Esophagus muscularis mucosa (tissue), 4 donors: ENCODE results near the gene PRKRIP1.
"Not testable (repeated sequence)": the region's sequence is repeated elsewhere in the genome, so short reads cannot be mapped to it uniquely, and the experiment has no call there.

Source experiments
- EP300 ChIP-seq: sonication (generic); formaldehyde crosslinking; IDR thresholded peaks from one replicate; pipeline ENCODE4 v1.6.1; 2017; ENCODE audit warnings: antibody characterized with exemption
- POLR2A ChIP-seq: fragments of 450-650 bp; IDR thresholded peaks from one replicate; pipeline ENCODE4 v1.6.1; 2017; ENCODE audit warnings: antibody characterized with exemption, moderate library complexity, mild to moderate bottlenecking, low read depth
- POLR2AphosphoS5 ChIP-seq, 2 donors: sonication (generic); formaldehyde crosslinking; IDR thresholded peaks; one replicate each; pipeline ENCODE4 v1.6.1; 2017; ENCODE audit warnings: antibody characterized with exemption in 2 of 2
- TF ChIP-seq, protein P1 (sequence below), 3 experiments: fragments of 200-600 bp in 2 of 3; fragments of 450-650 bp in 1 of 3; sonication (generic) in 2 of 3; IDR thresholded peaks; one replicate each; pipeline ENCODE4 v1.5.1; 2017 to 2019; ENCODE audit warnings: antibody characterized with exemption in 3 of 3, mild to moderate bottlenecking in 2 of 3, moderate library complexity in 1 of 3

DNA sequence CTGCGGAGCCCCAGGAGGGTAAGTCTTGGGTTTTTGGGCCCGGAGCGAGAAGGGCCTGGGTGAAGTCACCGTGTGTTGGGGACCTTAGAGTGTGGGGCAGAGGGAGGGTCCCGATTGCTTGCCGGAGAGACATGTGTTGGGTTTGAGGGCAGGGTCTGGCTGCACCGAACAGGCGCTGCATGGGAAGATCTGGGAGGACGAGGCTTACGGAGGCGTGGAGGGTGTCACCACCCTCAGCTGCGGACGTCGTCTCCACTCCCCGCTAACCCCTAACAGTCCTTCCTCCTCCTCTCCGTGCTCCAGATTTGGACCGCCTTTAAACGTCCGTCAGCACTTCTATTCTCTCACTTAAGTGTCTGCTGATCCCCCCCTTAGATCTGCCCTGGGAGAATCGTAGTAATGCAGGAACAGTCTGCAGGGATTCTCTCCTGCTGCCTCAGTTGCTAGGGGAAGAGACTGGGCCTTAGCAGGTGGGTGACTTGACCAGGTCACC, 31.7 kb upstream of the PRKRIP1 start:
- not testable (repeated sequence) for TF ChIP-seq POLR2A; EP300; POLR2AphosphoS5 (IDR thresholded peaks at IDR 0.05)
- TF ChIP-seq, protein P1, sequence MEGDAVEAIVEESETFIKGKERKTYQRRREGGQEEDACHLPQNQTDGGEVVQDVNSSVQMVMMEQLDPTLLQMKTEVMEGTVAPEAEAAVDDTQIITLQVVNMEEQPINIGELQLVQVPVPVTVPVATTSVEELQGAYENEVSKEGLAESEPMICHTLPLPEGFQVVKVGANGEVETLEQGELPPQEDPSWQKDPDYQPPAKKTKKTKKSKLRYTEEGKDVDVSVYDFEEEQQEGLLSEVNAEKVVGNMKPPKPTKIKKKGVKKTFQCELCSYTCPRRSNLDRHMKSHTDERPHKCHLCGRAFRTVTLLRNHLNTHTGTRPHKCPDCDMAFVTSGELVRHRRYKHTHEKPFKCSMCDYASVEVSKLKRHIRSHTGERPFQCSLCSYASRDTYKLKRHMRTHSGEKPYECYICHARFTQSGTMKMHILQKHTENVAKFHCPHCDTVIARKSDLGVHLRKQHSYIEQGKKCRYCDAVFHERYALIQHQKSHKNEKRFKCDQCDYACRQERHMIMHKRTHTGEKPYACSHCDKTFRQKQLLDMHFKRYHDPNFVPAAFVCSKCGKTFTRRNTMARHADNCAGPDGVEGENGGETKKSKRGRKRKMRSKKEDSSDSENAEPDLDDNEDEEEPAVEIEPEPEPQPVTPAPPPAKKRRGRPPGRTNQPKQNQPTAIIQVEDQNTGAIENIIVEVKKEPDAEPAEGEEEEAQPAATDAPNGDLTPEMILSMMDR (IDR thresholded peaks at IDR 0.05) = not testable (repeated sequence)
